ENCODE results near the gene TMEM266.
A peak's percentile ranks its signal among the peaks of the same experiment; 100 is the strongest.

TMEM266 gene

GRCh38 chr15:76127880-76128279, 68.1 kb downstream of the TMEM266 start:
- Histone ChIP-seq H3K27me3 (peaks cover 14% of the 10 kb centered on the region), H3K4me1 (ENCODE audit: control insufficient read depth in 1 of 2, insufficient read depth in 1 of 2, low read depth in 1 of 2, low read length in 1 of 2) (no peaks in the 10 kb centered on the region), H3K36me3 (no peaks in the 10 kb centered on the region), H3K27ac (no peak overlapping the region), H3K9me3 (no peaks in the 10 kb centered on the region), H3K4me3 (ENCODE audit: low read depth in 1 of 2, low read length in 1 of 2) (no peak overlapping the region)
- TF ChIP-seq CTCF (IDR thresholded peaks at IDR 0.05), result no peak

- Histone ChIP-seq H3K27ac (no peak overlapping the region), H3K27me3 (no peaks in the 10 kb centered on the region), H3K4me3 (ENCODE audit: low read depth in 1 of 2, low read length in 1 of 2) (no peak overlapping the region), H3K36me3 (no peaks in the 10 kb centered on the region), H3K4me1 (ENCODE audit: control insufficient read depth in 1 of 2, insufficient read depth in 1 of 2, low read depth in 1 of 2, low read length in 1 of 2) (peaks cover 3 to 6% of the 10 kb centered on the region in 2 experiments), H3K9me3 (no peaks in the 10 kb centered on the region)
- TF ChIP-seq CTCF (IDR thresholded peaks at IDR 0.05), result no peak
Measured at GRCh38 chr15:76134537-76134936, 74.8 kb downstream of the TMEM266 start.

GRCh38 chr15:76135516-76135915, 75.7 kb downstream of the TMEM266 start:
- Histone ChIP-seq H3K27ac (no peak overlapping the region), H3K9me3 (no peaks in the 10 kb centered on the region)

GRCh38 chr15:76138436-76138835, 78.7 kb downstream of the TMEM266 start:
- no peak overlapping the region for H3K27ac ChIP-seq
- H3K9me3 ChIP-seq, result no peaks in the 10 kb centered on the region
- H3K36me3 ChIP-seq, result no peaks in the 10 kb centered on the region
- H3K27me3 ChIP-seq, result no peaks in the 10 kb centered on the region
- no peak for TF ChIP-seq CTCF (IDR thresholded peaks at IDR 0.05)
- H3K4me3 ChIP-seq (ENCODE audit: low read depth in 1 of 2, low read length in 1 of 2), result no peak overlapping the region
- H3K4me1 ChIP-seq (ENCODE audit: control insufficient read depth in 1 of 2, insufficient read depth in 1 of 2, low read depth in 1 of 2, low read length in 1 of 2), result peaks cover 11 to 16% of the 10 kb centered on the region in 2 experiments

More at GRCh38 chr15:76135516-76135915, 75.7 kb downstream of the TMEM266 start:
- no peaks in the 10 kb centered on the region for H3K27me3 ChIP-seq
- H3K4me1 ChIP-seq (ENCODE audit: control insufficient read depth in 1 of 2, insufficient read depth in 1 of 2, low read depth in 1 of 2, low read length in 1 of 2), result peaks cover 11 to 16% of the 10 kb centered on the region in 2 experiments
- no peaks in the 10 kb centered on the region for H3K36me3 ChIP-seq
- TF ChIP-seq CTCF (IDR thresholded peaks at IDR 0.05), result no peak
- no peak overlapping the region for H3K4me3 ChIP-seq (ENCODE audit: low read depth in 1 of 2, low read length in 1 of 2)

- no peak overlapping the region for H3K4me3 ChIP-seq (ENCODE audit: low read depth in 1 of 2, low read length in 1 of 2)
- peaks cover 13 to 20% of the 10 kb centered on the region in 2 experiments for H3K4me1 ChIP-seq (ENCODE audit: control insufficient read depth in 1 of 2, insufficient read depth in 1 of 2, low read depth in 1 of 2, low read length in 1 of 2)
- no peaks in the 10 kb centered on the region for H3K9me3 ChIP-seq
- H3K27me3 ChIP-seq, result no peaks in the 10 kb centered on the region
- no peaks in the 10 kb centered on the region for H3K36me3 ChIP-seq
- H3K27ac ChIP-seq, result no peak overlapping the region
- TF ChIP-seq CTCF (IDR thresholded peaks at IDR 0.05), result peak; percentile 77
Measured at GRCh38 chr15:76139368-76140073, 79.7 kb downstream of the TMEM266 start.
